Measurements from ENCODE around the gene RAI2. TPM values are rescaled to one million over a fixed set of nuclear protein-coding genes. Genes with fewer than 3 reads are reported as not detected.

Gene RAI2
- total RNA-seq, 4 donors from 2014 or later: 2.5 to 8.5 (median 4.6) TPM

DNA sequence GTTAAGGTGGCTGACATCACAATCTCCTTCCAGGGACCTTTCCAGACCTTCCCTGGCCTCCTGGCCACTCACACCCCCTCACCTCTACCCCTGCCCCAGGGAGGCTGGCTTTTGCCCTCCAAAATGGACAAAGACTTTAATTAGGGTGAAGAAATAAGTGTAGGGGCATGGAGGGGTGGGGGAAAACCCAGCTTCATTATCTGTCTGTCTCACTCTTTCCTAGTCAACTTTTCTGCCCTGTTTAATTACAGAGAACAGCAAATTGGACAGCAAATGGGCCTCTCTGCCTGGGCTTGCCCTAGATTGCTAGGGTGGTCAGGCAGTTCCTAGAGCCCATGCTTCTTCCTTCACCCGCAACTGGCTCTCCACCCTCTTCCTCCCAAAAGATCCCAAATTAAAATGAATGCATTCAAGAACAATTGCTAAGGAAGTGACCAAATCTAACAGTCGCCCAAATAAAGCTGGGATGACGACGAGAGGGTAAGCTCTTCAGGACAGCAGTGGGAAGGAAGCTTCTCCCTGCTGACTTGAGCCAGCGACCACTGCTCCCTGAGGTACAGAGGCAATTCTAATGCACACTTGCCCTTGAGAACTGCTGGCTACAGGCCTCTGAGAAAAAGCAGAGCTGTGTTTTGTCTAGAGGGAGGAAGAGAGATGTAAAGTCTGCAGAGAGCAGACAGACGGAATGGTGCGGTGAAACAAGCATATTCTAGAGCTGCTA lies 12.4 kb downstream of the RAI2 start:
- DNase-seq: no peak
- Histone ChIP-seq H3K36me3 (no peaks in the 10 kb centered on the region), H3K9me3 (no peaks in the 10 kb centered on the region), H3K4me1 (peaks cover 0 to 11% of the 10 kb centered on the region in 2 donors), H3K27ac (peak overlapping the region in 3 of 4 donors; percentile 23 to 37 (median 31)), H3K27me3 (peaks cover 0 to 5% (median 0%) of the 10 kb centered on the region in 3 donors), H3K4me3 (no peak overlapping the region)
- no peak for TF ChIP-seq POLR2A (IDR thresholded peaks at IDR 0.05)
- TF ChIP-seq, protein P1, sequence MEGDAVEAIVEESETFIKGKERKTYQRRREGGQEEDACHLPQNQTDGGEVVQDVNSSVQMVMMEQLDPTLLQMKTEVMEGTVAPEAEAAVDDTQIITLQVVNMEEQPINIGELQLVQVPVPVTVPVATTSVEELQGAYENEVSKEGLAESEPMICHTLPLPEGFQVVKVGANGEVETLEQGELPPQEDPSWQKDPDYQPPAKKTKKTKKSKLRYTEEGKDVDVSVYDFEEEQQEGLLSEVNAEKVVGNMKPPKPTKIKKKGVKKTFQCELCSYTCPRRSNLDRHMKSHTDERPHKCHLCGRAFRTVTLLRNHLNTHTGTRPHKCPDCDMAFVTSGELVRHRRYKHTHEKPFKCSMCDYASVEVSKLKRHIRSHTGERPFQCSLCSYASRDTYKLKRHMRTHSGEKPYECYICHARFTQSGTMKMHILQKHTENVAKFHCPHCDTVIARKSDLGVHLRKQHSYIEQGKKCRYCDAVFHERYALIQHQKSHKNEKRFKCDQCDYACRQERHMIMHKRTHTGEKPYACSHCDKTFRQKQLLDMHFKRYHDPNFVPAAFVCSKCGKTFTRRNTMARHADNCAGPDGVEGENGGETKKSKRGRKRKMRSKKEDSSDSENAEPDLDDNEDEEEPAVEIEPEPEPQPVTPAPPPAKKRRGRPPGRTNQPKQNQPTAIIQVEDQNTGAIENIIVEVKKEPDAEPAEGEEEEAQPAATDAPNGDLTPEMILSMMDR (IDR thresholded peaks at IDR 0.05 in 4 of 5, conservative IDR thresholded peaks at IDR 0.05 in 1 of 5): no peak
- in situ Hi-C loops (cut with MboI; ENCODE audit: low sequenced_read_pairs in 4 of 4): no loop called here
- no peak for ATAC-seq
- intact Hi-C loops (cut with DNase I; ENCODE audit: low total_unique reads): no loop called here

DNA sequence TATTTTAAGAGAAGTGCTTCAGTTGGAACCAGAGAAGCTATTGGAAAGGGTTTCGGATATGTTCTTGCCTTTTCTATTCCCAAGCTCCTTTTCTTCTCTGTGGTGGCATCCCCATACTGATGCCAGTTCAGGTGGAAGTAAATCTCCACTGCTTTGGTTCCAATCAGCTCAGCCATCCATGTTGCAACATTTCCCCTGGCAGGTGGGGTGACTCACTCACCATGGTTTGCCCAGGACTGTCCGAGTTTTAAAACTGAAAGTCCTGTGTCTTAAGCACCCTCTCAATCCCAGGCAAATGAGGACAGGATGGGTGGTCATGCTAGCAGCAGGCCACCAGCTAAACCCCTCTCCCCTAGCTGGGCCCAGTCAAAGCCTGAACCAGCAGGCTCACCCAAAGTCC lies 15.1 kb downstream of the RAI2 start:
- in situ Hi-C loops (cut with MboI; ENCODE audit: low sequenced_read_pairs in 4 of 4) (no loop called here), intact Hi-C loops (cut with DNase I; ENCODE audit: low total_unique reads) (loop anchor here (1.0 kb wide), 1 partner anchor 32 kb away; no protein-coding TSS in a partner anchor)
- peak overlapping the region in 1 of 4 donors; percentile 64 for H3K27ac ChIP-seq
- no peaks in the 10 kb centered on the region for H3K9me3 ChIP-seq
- peaks cover 0 to 18% of the 10 kb centered on the region in 2 donors for H3K4me1 ChIP-seq
- peak in 1 of 2 donors; percentile 42 for DNase-seq
- TF ChIP-seq, protein P1 (IDR thresholded peaks at IDR 0.05 in 4 of 5, conservative IDR thresholded peaks at IDR 0.05 in 1 of 5): no peak
- TF ChIP-seq POLR2A (IDR thresholded peaks at IDR 0.05): no peak
- H3K4me3 ChIP-seq: no peak overlapping the region
- no peaks in the 10 kb centered on the region for H3K36me3 ChIP-seq
- H3K27me3 ChIP-seq: no peaks in the 10 kb centered on the region
- ATAC-seq: peak; percentile 74 to 90

DNA sequence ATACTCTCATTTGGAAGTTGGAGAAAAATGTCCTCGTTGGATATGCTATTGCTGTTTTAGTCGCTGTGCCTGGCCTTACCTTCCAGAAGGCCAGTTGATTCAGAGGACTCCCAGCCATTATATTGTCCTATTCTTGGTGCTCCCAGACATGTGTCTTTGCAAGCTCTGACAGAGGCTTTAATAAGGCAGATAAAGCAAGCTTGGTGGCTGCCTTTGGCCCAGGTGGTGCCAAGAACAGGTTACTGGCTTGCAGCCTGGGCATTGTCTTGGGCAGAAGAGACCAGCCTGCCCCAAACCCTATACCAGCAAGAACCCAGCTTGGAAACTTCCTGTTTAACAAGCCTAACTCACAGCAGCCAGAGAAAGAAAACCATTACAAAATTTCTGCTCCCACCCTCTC lies 16.9 kb downstream of the RAI2 start:
- H3K27me3 ChIP-seq: no peaks in the 10 kb centered on the region
- no peak for ATAC-seq
- H3K27ac ChIP-seq: no peak overlapping the region
- H3K4me1 ChIP-seq: peaks cover 0 to 18% of the 10 kb centered on the region in 2 donors
- no peak for DNase-seq
- H3K36me3 ChIP-seq: no peaks in the 10 kb centered on the region
- no peak overlapping the region for H3K4me3 ChIP-seq
- intact Hi-C loops (cut with DNase I; ENCODE audit: low total_unique reads) (no loop called here), in situ Hi-C loops (cut with MboI; ENCODE audit: low sequenced_read_pairs in 4 of 4) (no loop called here)
- TF ChIP-seq POLR2A (IDR thresholded peaks at IDR 0.05): no peak
- TF ChIP-seq, protein P1 (IDR thresholded peaks at IDR 0.05 in 4 of 5, conservative IDR thresholded peaks at IDR 0.05 in 1 of 5): no peak
- H3K9me3 ChIP-seq: no peaks in the 10 kb centered on the region

DNA sequence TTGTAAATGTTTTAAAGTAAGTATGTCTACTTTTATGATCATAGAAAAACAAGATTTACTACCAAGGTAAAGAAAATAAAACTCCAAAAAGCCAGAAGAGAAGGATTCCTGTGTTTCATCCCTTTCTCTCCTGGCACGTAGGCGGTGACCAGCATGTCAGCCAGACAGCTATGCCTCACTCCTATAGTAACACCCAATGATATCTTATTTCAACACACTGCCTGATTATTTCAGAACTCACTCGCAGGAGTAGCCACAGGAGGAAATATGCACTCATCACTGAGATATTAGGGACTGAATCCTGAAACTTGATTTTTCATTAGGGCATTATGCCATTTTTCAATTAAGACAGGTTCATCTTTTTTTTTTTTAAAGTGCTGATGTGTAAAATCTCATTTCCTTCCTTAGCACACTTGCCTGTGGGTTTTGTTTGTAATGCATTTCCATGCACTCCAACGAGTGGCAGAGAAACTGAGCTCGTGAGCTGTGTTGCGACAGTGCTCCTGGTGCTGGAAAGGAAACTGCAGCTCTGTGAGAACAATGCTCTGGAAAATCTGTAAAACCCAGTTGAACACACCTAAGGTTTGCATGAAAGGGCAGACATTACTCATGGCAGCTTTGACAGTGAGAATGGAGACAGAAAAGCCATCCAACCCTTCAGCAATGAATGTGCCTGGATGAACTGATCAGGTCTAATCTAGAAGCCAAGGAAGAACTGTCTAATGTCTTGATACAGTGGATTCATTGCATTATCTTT lies 18.2 kb downstream of the RAI2 start:
- H3K27ac ChIP-seq: peak overlapping the region in 1 of 4 donors; percentile 3
- TF ChIP-seq, protein P1 (IDR thresholded peaks at IDR 0.05 in 4 of 5, conservative IDR thresholded peaks at IDR 0.05 in 1 of 5): no peak
- TF ChIP-seq POLR2A (IDR thresholded peaks at IDR 0.05): no peak
- in situ Hi-C loops (cut with MboI; ENCODE audit: low sequenced_read_pairs in 4 of 4): no loop called here

More for the DNA sequence above, 18.2 kb downstream of the RAI2 start:
- H3K36me3 ChIP-seq: no peaks in the 10 kb centered on the region
- intact Hi-C loops (cut with DNase I; ENCODE audit: low total_unique reads): no loop called here
- DNase-seq: no peak
- H3K27me3 ChIP-seq: no peaks in the 10 kb centered on the region
- peaks cover 0 to 18% of the 10 kb centered on the region in 2 donors for H3K4me1 ChIP-seq
- ATAC-seq: peak; percentile 33 to 57
- no peaks in the 10 kb centered on the region for H3K9me3 ChIP-seq
- no peak overlapping the region for H3K4me3 ChIP-seq
